Measurements from ENCODE around the gene GALNT13. TPM values are rescaled to one million over a fixed set of nuclear protein-coding genes. Genes with fewer than 3 reads are reported as not detected.
"Not testable (repeated sequence)": the region's sequence is repeated elsewhere in the genome, so short reads cannot be mapped to it uniquely, and the experiment has no call there.

The GALNT13 gene
- polyA plus RNA-seq, 3 donors, result 2.1 to 3.0 (median 2.1) TPM

DNA sequence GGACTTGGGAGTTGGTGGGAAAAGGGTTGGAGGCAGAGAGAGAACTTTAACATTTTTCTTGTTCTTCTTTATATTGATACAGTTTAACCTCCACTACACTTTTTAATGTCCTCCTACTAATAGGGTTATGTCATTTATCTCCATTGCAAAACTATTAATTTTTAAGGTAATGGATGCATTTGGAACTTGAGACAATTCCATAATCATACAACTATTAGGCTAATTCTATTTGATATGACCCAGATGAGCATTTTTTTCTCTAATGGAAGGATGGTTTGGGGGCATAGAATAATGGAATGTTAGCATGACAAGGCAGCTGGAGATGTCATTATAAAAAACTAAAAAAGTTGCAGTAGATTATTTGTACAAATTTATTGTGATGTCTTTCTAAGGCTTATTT is 587.6 kb downstream of the GALNT13 start:
- DNase-seq (ENCODE audit: low read depth in 3 of 3, low spot score in 2 of 3), result no peak

- no peak for DNase-seq (ENCODE audit: low read depth in 3 of 3, low spot score in 2 of 3)
Observed at GRCh38 chr2:154462634-154463033, 590.9 kb downstream of the GALNT13 start.

DNA sequence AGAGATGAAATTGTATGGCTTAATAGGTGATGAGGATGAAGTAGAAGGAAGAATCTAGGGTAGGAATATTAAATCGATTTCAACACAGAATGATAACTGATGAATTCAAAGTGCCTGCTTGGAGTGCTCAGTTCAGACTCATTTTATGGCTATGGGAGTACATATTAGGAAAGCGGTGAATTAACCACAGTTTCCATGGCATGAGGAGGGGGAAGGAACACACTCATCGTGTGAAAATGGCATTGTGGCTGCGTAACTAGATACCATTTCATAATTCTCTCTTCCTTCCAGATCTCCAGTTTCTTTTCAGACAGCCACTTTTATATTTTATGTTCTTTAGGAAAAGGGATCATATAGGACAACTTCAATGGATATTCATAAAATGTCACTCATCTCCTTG is 594.5 kb downstream of the GALNT13 start:
- DNase-seq (ENCODE audit: low read depth in 3 of 3, low spot score in 2 of 3), result no peak

GRCh38 chr2:154470376-154470775 is 598.7 kb downstream of the GALNT13 start:
- no peak for DNase-seq (ENCODE audit: low read depth in 3 of 3, low spot score in 2 of 3)

- DNase-seq (ENCODE audit: low read depth in 3 of 3, low spot score in 2 of 3), result not testable (repeated sequence)
Observed at GRCh38 chr2:154471492-154471891, 599.8 kb downstream of the GALNT13 start.

DNA sequence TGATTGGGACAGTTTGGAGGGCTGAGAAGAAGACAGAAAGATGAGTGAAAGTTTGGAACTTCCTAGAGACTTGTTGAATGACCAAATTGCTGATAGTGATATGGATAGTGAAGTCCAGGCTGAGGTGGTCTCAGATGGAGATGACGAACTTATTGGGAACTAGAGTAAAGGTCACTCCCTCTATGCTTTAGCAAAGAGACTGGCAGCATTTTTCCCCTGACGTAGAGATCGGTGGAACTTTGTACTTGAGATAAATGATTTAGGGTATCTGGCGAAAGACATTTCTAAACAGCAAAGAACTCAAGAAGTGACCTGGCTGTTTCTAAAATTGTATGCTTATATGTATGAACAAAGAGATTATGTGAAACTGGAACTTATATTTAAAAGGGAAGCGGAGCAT is 605.6 kb downstream of the GALNT13 start:
- DNase-seq (ENCODE audit: low read depth in 3 of 3, low spot score in 2 of 3), result no peak

- no peak for DNase-seq (ENCODE audit: low read depth in 3 of 3, low spot score in 2 of 3)
Observed at GRCh38 chr2:154480521-154480920, 608.8 kb downstream of the GALNT13 start.

- DNase-seq (ENCODE audit: low read depth in 3 of 3, low spot score in 2 of 3), result no peak
Observed at GRCh38 chr2:154481336-154481735, 609.6 kb downstream of the GALNT13 start.

DNA sequence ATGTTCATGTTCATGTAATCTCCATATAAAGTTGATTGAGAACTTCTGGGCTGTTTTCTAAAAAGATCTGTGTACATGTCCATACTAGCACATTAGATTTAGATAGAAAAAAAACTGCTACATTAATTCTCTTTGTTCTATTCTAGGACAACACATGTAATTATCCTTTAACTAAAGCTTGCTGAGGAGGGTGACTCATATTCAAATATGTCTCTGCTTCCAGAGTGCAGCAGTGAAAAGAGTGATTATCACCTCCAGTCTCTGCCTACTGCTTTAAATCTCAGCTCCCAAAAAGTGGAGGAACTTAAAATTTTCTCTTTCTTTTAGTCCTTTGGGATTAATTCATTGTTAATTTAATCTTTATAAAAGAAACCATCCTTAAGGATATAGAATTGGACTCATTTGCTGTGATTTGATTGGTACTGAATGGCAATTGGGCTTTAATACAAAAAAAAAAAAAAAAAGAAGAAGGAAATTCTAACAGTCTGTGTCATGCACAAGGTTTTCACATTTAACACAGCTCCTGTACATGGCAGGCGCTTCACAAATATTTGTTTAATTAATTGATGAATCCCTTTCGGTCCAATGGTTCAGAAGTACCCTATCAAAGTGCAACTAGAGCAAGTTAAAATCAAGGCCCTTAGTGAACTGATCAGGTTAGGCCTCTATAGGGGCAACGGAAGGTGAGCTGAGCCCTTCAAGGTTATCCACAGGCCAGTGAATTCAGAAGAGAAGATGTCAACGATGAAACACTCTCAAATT is 612.8 kb downstream of the GALNT13 start:
- no peak for DNase-seq (ENCODE audit: low read depth in 3 of 3, low spot score in 2 of 3)

DNA sequence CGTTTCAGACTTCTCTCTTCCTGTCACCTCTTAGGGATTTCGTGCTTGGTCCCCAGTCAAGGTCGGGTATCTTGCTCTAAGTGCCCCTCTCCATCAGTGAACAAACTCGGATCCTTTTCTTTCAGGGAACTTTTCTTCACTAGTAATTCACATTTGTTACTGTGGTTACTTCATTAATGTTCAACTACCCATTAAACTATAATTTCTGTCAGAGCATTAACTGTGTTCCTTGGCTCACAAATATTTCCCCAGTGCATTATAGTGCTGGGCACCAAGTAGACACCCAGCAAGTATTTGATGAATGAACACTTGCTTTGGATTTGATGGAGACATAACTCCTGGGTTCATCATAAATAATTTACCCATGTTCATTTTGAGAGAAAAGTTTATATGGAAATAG is 617.1 kb downstream of the GALNT13 start:
- DNase-seq (ENCODE audit: low read depth in 3 of 3, low spot score in 2 of 3), result no peak

- DNase-seq (ENCODE audit: low read depth in 3 of 3, low spot score in 2 of 3), result no peak
Observed at GRCh38 chr2:154489266-154489858, 617.6 kb downstream of the GALNT13 start.

- no peak for DNase-seq (ENCODE audit: low read depth in 3 of 3, low spot score in 2 of 3)
Observed at GRCh38 chr2:154490530-154490929, 618.8 kb downstream of the GALNT13 start.

DNA sequence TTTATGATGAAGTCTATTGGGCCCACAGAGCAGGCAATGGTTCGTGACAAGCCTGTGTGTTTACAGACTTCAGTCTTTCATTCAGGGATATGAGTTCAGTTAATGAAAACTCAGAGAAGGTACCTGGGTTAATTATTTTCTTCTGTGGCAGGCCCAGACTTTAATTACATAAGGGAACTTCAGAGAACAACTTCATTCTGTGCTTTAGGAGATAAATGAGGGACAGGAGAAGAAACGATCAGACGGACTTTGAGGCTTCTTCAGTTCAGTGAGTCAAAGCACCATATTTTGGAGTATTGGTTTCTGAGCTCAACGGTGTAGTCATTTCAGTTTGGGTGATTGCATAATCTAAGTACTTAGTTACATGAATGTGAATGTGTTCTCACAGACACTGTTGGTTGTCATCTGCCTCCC is 623.7 kb downstream of the GALNT13 start:
- peak in 1 of 3 donors; percentile 9 for DNase-seq (ENCODE audit: low read depth in 3 of 3, low spot score in 2 of 3)

DNA sequence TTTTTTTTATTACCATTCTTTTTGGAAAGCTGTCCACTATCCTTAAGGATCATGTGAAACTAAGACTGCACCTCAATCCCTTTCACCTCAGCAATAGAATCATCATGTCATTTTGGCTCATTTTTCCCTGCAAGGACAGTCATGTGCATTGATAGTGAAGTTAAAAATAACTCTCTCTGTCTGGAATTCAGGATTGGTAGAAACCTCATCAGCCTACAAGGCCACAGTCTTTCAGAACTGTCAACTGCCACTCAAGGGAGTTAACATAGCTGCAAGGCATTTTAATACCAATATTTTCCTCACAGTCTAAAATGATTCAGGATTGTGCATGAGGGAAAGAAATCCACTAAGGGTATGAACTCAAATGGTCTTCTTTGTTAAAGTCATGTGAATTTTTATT is 625.3 kb downstream of the GALNT13 start:
- no peak for DNase-seq (ENCODE audit: low read depth in 3 of 3, low spot score in 2 of 3)

Measured in right renal cortex interstitium (tissue), 3 donors.